ENCODE measurements around the gene SFT2D3.

SFT2D3 gene, protein sequence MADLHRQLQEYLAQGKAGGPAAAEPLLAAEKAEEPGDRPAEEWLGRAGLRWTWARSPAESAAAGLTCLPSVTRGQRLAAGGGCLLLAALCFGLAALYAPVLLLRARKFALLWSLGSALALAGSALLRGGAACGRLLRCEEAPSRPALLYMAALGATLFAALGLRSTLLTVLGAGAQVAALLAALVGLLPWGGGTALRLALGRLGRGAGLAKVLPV

DNA sequence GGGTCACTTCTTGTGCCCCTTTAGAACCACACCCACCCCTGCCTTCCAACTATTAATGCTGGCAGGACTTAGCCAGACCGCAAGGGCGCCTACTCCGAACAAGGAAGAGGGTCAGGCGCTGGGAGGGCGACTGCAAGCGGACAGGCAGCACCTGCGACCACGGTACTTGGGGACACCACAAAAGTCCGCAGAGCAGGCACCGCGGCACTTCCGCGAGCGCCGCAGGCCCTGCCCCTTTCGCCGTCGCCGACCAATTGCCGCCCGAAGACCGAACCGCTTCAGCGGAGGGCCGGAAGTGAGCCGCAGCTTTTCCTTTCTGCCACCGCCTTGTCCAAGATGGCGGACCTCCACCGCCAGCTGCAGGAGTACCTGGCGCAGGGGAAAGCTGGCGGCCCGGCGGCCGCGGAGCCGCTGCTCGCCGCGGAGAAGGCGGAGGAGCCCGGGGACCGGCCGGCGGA is at the start of gene SFT2D3:
TSS of gene SFT2D3 (plus strand) at position 305 of the 458 bp plus-strand sequence. CDS start at position 337, 32 bp downstream.
- DNase-seq: peak; percentile 73 to 85 (median 81)

DNA sequence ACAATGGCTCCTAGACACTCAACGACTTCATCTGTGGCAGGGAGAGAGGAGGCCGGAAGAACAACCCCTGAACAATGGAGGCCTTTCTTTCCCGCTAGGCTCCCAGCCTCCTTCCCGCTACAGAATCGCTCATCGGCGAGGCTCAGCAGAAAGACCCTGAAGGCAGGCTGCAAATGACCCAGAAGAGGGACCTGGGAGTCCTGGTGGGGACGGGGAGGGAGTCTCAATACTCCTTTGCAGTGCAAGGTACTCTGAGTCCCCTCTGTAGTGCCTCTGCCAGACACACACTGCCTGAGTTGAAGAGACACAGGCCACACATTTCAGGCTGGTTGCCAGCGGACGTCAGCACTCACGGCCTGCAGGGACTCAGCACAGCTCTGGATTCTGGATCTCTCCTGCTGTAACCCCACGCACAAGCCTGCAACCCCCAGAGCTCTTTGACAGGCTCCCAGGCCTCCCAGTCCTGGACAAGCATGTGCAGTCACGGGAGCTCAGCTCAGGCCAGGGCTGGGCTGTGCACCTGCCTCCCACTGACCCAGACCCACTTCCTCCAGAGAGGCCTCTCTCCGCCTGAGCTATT is 49.2 kb upstream of the SFT2D3 start:
- no peak for DNase-seq

DNA sequence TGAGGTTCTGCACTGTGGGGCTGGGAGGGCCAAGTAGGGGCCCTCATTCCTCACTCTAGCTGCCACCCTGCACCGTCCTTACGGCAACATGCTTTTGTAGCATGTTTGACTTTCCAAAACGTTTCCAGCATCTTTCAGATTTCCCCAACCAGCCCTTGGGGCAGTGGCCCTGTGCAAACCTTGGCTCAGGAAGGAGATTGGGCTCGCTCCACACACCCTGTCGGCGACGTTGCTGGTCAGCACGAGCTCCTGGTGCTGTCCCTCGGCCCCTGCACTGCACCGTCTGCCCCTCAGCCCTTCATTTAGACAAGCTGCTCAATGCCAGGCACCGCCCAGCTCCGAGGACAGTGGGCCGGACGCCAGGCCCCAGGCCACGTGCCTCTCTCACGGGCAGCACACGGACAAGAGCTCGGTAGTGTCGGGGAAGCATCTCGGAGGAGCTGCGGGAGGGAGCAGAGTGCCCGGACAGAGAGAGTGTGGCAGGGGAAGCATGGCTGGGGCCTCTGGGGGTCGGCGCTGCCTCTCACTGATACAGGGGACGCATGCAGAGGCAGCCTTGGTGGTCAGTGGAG is 48.4 kb upstream of the SFT2D3 start:
- no peak for DNase-seq

DNA sequence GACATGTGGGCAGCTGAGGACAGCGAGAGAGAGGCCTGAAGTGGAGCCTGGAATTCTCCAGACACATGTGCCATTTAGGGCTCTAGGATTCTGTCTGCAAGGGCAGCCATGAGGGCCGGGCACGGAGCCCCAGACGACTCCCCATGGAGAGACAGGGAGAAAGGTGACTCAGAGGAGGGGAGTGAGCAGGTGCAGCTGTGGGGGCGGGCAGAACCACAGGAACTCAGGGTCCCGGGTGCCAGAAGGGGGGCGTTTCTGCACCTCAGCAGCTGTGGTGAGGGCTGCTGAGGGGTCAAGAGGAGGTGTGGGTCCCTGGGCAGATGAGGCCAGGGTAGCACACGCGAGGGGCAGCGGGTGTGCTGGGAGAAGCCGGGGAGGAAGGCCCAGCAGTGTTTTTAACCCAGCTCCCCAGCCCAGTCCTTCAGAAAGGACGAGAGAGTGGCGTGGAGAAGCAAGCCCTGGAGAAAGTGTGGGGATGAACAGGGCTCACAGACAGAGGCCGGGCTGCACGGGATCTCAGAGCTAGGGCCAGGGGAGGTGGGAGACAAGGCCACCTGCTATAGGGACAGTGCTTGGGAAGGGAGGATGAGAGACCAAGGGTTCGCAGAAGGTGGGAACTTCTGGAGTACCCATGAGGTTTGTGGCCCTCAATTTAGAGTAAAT is 47.7 kb upstream of the SFT2D3 start:
- no peak for DNase-seq

DNA sequence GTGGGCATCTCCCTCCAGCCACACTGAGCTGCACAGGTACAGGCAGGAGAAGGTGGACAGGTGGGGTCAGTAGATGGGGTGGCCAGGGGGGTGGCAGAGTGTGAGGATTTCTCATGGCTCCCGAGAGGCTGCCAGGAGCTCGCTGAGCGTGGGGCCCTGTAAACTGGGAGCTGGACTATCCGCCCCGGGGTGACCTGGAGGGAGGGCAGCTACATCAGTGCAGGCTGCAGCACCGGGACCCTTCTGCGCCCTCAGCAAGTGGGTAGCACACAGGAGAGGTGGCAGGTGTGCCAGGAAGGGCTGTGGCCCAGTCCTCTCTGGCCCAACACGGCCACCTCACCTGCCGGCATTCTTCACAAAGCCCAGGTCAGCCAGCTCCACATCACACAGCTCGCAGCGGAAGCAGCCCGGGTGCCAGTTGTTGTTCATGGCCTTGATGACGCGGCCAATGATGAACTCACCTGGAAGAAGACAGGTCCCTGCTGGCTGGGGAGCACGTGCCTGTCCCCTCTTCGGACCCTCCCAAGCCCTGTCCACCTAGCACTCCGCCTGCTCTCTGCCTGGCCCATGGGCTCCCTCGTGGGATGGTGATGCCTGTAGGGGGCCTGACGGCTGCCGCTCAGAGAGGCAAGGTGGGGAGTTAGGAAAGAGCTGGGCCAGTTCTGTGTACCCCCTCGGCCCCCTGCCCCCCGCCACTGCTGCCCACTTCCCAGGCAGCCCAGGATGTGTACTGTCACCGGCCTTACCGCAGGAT is 47.0 kb upstream of the SFT2D3 start:
- DNase-seq: no peak

DNA sequence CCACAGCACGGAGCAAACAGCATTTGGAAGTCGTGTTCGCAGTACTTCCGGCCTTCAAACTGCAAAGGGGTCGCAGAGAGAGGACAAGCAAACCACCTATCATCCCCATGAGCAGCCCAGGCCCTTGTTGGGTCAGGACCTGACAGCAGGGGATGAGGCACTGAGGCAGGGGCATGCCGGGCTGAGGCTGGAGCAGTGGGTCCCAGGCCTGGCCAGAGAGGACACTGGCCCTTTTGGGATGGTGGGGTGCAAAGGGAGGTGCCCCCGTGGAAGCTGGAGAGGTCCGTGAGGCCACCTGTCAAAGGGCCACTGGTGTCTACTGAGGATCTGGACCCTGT is 46.5 kb upstream of the SFT2D3 start:
- no peak for DNase-seq

DNA sequence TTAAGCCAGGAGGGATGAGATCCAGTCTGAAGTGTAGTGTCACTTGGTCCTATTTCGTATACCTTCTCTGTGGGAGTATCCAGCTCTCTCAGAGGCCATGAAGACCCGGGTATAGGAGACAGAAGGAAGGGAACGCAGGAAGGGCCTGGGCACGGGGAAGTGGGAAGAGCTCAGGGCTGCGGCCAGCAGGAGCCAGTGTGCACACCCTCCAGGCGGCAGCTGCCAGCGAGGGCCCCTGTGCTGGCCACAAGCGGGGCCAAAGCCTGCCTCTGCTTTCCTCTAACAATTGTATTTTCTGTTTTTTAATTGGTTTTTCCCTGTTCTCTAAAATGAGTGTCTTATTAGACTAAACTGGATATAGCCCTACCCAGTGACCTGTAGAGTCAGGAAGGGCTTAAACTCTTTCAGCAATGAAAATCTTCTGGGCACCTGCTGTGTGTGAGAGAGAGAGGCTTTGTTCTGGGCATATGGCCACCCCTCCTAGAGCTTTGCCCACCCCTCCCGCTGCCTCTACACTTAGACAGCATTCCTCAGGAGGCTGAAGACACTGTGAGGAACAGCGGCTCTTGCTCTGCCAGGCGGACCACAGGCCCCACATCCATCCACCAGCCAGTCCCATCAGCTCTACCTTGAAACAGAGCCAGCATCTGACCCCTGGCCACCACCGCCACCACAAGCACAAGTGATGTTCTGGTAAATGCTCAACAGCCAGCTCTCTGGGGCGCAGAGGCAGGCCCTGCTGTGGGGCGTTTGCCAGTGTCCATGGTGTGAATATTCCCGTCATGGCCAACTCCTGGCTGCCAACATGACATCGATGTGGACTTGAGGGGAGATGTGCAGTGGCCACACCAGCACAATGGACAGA is 45.9 kb upstream of the SFT2D3 start:
- DNase-seq: no peak

DNA sequence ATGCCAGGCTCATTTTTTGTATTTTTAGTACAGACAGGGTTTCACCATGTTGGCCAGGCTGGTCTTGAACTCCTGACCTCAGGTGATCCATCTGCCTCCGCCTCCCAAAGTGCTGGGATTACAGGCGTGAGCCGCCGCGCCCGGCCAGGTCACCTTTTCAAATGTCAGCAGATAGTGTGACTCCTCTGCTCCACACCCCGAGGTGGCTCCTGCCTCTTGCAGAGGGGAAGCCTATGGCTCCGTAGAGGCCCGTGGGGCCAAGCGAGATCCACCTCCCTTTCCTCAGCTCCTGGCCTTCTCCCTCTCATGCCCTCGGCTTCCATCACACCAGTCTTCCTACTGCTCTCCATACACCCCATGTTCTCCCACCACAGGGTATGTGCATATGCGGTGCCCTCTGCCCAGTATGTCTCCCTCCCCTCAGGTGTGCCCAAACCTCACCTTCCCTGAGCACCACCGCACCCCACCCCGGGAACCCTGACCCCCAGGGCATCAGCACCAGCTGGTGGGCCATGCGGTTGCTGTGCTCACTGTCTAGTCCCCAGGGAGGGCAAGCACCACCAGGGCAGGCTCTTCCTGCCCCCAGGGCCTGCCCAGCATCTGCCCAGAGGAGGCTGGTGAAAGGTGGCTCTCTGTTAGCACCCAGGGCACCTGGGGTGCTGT is 44.6 kb upstream of the SFT2D3 start:
- DNase-seq: no peak

DNA sequence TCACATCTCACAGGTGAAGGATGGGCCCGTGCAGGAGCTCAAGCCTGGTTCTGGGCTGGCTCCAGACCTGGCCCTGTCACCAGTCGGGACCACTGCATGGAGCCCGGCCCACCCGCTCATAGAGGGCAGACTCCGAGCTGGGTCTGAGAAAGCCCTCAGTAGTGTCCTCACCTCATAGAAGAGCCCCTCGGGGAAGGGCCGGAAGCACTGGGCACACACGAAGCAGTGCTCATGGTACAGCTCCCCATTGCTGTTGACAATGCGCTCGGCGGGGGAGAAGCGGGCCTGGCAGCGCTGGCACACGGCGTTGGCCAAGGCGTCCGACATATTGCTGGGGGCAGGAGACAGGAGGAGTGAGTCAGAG is 44.1 kb upstream of the SFT2D3 start:
- no peak for DNase-seq

DNA sequence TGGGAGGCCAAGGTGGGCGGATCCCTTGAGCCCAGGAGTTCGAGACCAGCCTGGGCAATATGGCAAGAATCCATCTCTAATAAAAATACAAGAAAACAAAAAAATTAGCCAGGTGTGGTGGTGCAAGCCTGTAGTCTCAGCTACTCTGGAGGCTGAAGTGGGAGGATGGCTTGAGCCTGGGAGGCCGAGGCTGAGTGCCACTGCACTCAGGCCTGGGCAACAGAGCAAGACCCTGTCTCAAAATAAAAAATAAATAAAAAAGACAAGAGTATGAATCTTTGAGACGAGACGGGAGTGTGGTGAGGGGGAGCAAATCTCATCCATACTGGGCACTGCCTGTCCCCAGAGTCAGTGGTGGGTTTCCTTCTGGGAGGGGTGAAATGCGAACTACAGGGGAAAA is 43.2 kb upstream of the SFT2D3 start:
- DNase-seq: no peak

DNA sequence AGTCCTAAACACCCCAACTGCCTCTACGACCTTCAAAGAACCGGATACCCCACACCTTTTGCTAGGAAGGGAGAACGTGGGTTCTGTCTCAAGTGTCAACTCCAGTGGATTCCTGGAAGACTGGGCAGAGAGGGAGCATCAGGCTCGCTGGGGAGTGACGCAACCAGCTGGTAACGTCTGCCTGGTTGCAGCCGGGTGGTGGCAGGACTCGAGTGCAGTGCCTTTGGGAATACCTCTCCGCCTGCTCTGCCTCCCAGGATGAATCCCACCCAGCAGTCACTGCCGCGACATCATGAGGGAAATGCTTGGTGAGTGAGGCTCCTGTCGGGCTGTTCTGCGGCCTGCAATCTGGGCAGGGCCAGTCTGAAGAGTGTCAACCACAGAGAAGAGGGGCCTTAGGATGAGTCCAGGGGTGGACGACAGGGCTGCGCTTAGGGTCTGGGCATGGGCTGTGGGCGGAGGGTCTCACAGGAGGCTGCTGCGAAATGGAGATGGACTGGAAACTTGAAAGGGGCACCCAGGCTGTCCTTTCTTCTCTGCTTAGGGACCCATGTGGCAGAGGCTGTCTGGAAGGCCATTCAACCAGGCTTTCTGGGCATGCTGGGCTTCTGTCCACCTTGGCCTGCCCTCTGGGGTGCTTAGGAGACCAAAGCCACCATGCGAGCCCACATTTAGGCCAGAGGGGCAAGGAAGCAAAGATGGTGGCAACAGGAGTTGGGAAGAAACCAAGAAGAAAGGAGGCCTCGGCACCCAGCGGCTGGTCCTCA is 42.5 kb upstream of the SFT2D3 start:
- DNase-seq: no peak

DNA sequence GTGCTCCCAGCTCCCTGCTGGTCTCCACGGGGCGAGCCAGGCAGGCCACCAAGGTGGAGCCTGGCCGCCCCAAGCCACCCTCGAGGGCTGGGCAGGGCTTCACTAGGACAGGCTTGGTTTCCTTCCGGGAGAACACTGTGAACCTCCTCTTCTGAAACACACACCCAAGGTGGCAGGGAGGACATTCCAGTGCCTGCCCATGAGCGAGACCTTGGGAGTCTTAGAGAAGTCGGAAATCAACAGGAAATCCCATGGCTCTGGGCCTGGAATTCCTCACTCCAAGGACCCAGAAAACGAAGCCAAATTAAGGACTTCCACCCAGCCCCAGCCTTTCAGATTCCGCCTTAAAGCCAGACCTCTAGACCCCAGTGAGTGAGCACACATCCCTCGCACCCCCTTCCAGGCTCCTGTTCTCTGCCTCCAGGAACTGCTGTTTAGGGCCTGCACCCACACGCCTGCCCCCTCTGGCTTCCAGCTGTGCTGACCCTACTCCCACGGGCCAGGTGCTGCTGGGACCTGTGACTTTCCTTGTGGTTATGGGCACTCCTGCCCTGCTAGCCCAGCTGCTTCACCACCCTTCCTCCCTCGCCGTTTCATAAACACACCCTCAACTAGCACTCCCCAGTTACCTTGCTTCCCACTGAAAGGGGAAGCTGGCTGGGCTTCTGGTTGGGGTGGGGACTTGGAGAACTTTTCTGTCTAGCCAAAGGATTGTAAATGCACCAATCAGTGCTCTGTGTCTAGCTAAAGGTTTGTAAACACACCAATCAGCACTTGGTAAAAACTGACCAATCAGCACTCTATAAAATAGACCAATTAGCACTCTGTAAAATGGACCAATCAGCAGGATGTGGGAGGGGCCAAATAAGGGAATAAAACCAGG is 41.6 kb upstream of the SFT2D3 start:
- DNase-seq: no peak

DNA sequence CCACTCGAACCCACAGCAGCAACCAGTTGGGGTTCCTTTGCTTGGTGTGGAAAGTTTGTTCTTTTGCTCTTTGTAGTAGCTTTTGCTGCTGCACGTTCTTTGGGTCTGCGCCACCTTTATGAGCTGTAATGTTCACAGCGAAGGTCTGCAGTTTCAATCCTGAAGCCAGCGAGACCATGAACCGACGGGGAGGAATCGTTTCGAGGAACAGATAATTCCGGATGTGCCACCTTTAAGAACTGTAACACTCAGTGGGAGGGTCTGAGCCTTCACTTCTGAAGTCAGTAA is 41.1 kb upstream of the SFT2D3 start:
- DNase-seq: no peak

DNA sequence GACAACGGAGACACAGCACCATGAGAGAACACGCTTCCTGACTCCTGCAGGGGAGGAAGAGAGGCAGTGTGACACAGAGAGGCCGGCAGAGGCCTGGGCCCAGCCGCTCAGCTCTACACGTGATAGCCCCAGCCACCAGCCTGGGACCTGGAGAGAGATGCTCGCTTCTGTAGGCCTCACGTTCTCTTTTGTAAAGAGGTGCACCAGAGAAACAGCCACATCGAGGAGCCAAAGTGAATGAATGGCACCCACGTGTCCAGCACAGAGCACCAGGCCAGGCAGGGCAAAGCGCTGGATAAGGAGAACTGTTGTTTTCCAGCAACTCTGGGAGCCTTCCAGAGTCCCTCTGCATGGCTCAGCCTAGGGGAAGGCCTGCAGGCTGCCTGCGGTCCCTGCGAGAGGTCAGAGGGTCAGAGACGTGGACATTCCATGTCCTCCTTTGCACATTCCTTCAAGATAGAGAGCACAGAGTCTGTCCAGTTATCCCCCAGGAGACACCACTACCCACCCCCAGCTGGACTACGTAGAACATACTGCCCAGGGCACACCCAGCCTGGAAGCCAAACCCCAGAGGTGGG is 40.1 kb upstream of the SFT2D3 start:
- DNase-seq: no peak

DNA sequence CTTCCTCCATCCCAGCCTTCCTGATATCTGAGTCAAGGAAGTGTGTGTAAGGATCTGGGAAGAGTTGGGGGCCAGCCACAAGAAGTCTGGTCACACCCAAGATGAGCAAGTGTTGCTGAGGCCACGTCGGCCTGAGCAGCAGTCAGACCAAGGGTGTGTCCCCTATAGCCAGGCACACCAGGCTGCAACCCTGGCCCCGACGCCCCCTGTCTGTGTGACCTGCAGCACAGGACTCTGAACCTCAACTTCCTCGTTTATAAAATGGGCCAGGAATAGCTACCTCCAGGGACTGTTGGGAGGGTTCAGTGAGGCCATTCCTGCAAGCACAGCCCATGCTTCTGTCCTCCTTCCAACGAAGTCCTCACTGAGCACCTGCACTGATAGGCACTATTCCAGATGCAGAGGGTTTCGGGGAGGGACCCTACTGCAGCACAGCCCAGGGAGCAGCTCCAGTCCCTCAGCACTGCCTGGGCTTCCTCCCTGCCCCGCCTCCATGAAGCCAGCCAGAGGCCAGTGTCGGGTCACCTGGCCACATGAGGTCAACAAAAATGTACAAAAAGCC is 39.3 kb upstream of the SFT2D3 start:
- DNase-seq: no peak

DNA sequence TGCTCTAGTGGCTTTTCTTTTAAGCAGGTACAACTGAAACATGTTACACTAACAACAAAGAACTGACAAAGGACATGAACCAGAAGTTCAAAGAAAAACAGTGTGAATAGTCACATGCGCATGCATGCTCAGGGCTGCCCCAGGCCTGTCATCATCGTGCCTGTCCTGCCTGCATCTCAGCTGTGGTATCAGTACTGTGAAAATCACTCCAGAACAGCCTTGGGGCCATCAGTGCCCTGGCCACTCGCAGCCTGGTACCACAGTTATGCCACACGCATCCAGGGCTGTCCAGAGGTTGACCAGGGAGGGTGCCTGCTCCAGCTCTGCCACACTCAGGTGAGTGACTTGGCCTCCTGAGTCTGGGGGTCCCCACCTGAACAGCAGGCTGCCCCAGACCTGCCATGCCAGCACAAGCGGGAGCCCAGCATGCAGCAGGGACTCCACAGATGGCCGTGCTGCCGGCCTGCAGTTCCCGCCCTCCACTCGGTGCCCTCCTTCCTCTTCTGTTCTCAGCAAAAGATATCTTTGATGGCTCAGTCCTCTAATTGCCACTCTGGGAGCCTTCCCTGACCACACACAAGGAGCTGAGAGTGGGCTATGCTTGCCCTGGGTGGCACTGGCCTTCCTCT is 38.2 kb upstream of the SFT2D3 start:
- DNase-seq: no peak

DNA sequence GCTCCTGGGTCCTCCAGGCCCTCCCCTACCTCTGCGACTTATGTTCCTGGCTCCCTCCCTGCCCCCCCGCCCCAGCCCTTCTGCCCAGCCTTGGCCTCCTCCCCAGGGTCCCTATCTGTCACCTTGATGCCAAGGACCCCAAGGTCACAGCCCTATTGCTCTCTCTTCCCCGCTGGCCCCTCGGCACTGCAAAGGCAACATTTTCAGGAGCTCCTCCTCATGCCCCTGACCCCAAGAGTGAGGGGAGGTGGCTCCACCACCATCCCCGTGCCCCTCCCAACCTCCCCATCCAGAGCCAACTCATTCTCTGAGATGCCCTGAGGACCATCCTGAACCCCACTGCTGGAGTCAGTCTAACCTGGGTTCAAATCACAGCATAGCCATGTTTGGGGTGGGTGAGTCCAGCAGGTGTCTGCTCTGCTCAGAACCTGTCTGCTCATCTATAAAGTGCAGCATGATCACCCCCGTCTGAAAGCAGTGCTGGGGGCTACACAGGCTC is 37.7 kb upstream of the SFT2D3 start:
- DNase-seq: no peak

DNA sequence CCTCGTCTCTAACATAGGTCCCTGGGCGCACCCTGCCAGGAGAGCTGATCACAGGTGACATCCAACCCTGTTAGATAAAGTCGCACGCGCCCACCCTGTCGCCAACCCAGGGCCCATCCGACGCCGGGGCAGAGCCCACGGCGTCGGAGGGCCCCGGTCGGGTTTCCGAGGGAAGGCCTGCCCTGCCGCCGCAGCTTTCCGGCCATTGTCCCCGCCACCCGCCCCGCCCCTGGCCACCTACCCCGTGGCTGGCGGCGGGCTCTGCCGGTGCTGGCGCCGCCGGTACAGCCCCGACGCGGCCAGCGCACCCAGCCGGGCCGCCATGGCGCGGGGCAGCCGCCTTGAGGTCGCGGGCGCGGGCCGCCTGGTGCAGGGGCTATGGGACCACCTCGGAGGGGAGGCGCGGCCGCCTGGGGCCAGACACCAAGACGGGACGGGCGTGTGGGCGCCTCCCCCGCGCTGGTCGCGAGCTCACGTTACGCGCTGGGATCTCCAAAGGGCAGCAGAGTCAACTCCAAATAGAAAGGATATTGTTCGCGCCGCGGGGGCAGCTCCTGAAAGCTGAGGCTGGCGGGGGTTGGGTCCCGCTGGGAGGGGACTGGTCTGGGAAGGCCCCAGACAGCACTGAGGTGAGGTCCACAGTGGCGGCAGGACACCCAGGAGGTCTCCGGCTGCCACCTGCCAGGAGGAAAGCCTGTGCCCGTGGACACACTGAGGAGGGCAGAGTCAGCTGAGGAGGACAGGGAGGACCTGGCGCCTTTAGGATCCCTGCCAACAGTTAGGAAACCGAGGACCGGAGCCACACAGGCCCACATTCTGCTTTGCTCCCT is 37.0 kb upstream of the SFT2D3 start:
- no peak for DNase-seq
